Neutrophil (primary cell): ENCODE measurements around the gene SPAG6.

ENCODE experiments used
- H3K27ac ChIP-seq: fragments of 200-600 bp; sonication (generic); 2 replicates; pipeline ENCODE4 v1.5.1; 2016; ENCODE audit warnings: mild to moderate bottlenecking, moderate library complexity
- H3K27me3 ChIP-seq: fragments of 200-600 bp; sonication (generic); 2 replicates; pipeline ENCODE4 v1.6.0; 2016; ENCODE audit warnings: mild to moderate bottlenecking
- H3K36me3 ChIP-seq: fragments of 200-600 bp; sonication (generic); 2 replicates; pipeline ENCODE4 v1.5.1; 2017
- H3K4me1 ChIP-seq, 2 experiments: fragments of 200-600 bp in 1 of 2; sonication (generic) in 1 of 2; 1 replicate in 1 of 2; 2 replicates in 1 of 2; pipeline versions ENCODE4 v1.5.1 to v1.6.1; 2013 to 2016; ENCODE audit warnings: low read depth in 1 of 2, low read length in 1 of 2, mild to moderate bottlenecking in 1 of 2, moderate library complexity in 1 of 2; ENCODE audit not compliant: control insufficient read depth in 1 of 2, insufficient read depth in 1 of 2
- H3K4me3 ChIP-seq, 2 experiments: fragments of 200-600 bp in 1 of 2; sonication (generic) in 1 of 2; 1 replicate in 1 of 2; 2 replicates in 1 of 2; pipeline ENCODE4 v1.5.1; 2013 to 2016; ENCODE audit warnings: low read depth in 1 of 2, low read length in 1 of 2, mild to moderate bottlenecking in 1 of 2, moderate library complexity in 1 of 2
- H3K9me3 ChIP-seq: fragments of 200-600 bp; sonication (generic); 2 replicates; pipeline ENCODE4 v1.5.1; 2016
- CTCF ChIP-seq: fragments of 200-600 bp; sonication (generic); IDR thresholded peaks from 2 replicates; pipeline ENCODE4 v1.5.1; 2016; ENCODE audit warnings: antibody characterized with exemption

SPAG6 gene

GRCh38 chr10:22420787-22421517, 75.7 kb downstream of the SPAG6 start:
- no peak for TF ChIP-seq CTCF
- Histone ChIP-seq H3K27ac (no peak overlapping the region), H3K9me3 (no peaks in the 10 kb centered on the region), H3K4me1 (no peaks in the 10 kb centered on the region), H3K27me3 (no peaks in the 10 kb centered on the region), H3K36me3 (no peaks in the 10 kb centered on the region), H3K4me3 (no peak overlapping the region)

GRCh38 chr10:22426653-22427052, 81.4 kb downstream of the SPAG6 start:
- no peak overlapping the region for H3K4me3 ChIP-seq
- H3K9me3 ChIP-seq: no peaks in the 10 kb centered on the region
- no peak overlapping the region for H3K27ac ChIP-seq
- TF ChIP-seq CTCF: no peak
- no peaks in the 10 kb centered on the region for H3K36me3 ChIP-seq
- no peaks in the 10 kb centered on the region for H3K4me1 ChIP-seq
- H3K27me3 ChIP-seq: peaks cover 40% of the 10 kb centered on the region

GRCh38 chr10:22427101-22427500, 81.8 kb downstream of the SPAG6 start:
- no peak overlapping the region for H3K4me3 ChIP-seq
- TF ChIP-seq CTCF: no peak
- peaks cover 42% of the 10 kb centered on the region for H3K27me3 ChIP-seq
- H3K36me3 ChIP-seq: no peaks in the 10 kb centered on the region
- H3K4me1 ChIP-seq: no peaks in the 10 kb centered on the region
- no peaks in the 10 kb centered on the region for H3K9me3 ChIP-seq
- no peak overlapping the region for H3K27ac ChIP-seq

- TF ChIP-seq CTCF: no peak
- Histone ChIP-seq H3K4me3 (no peak overlapping the region), H3K27ac (no peak overlapping the region)
Measured at GRCh38 chr10:22427890-22428571, 82.7 kb downstream of the SPAG6 start.

GRCh38 chr10:22429146-22429545, 83.8 kb downstream of the SPAG6 start:
- Histone ChIP-seq H3K27me3 (peaks cover 42% of the 10 kb centered on the region), H3K4me1 (no peaks in the 10 kb centered on the region), H3K4me3 (no peak overlapping the region), H3K36me3 (no peaks in the 10 kb centered on the region), H3K27ac (no peak overlapping the region), H3K9me3 (no peaks in the 10 kb centered on the region)
- TF ChIP-seq CTCF: no peak

More at GRCh38 chr10:22427890-22428571, 82.7 kb downstream of the SPAG6 start:
- no peaks in the 10 kb centered on the region for H3K4me1 ChIP-seq
- no peaks in the 10 kb centered on the region for H3K36me3 ChIP-seq
- H3K27me3 ChIP-seq: peaks cover 42% of the 10 kb centered on the region
- no peaks in the 10 kb centered on the region for H3K9me3 ChIP-seq
